Left ventricle myocardium superior (tissue), 1 donor: ENCODE data around the gene ARAP2. TPM values are rescaled to one million over a fixed set of nuclear protein-coding genes. Genes with fewer than 3 reads are reported as not detected.

ENCODE experiments used
- ATAC-seq: fragments of 200-7000 bp; cut with Tn5 transposase; one replicate; pipeline ENCODE4 v1.9.1; 2020; ENCODE audit warnings: mild to moderate bottlenecking, moderate library complexity
- DNase-seq: peaks from one replicate; pipeline ENCODE4 v3.0.0-alpha.2; 2020
- intact Hi-C: fragments of 100-400 bp; cut with micrococcal nuclease; formaldehyde crosslinking; loops from one replicate; pipeline ENCODE4 v1.11.0; 2022
- total RNA-seq: library from RNA; stranded (reverse); fragmentation: NEBNext Ultra II Directional; extraction: Animal tissue kit (Norgen Biotek cat#: 25700); gene quantifications from one replicate; pipeline ENCODE4 v1.2.1, GENCODE V29; 2021
- donor health status: DM: no; HTN: yes; CAD: no; lungs with severe emphysema.

The ARAP2 gene
- total RNA-seq, 1 donor from 2014 or later: 2.7 TPM

DNA sequence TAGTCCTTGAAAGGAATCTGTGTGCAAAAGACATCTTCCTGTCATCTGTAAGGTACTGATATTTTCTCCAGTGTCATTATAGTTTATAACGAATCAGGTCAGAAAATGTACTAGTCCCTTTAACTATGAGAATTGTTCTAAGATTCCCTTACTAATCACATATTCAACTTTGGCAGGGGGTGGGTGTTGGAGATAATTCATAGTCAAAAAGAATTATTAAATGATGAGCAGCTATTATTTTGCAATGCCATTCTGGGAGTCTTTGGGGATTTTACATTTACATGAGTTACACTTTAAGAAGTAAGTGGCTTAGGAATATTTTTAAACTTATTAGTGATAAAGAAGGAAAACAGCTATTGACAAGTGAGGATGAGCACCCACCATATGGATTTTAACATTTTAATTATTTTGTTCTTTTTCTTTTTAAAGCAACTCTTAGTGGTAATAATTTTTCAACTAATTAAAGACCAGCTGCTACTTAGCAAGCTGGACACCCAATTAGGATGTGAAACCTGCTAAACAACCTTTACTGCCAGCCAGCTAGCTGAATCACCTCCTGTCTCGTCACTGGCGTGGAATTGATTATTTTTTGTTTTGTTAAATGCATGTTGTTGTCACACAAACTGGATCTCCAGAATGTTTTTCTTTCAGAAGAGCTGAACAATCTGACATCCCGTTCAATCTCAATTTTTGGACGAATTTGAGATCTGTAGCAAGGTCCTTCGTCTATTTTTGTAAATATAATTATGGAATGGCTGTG lies 219.2 kb downstream of the ARAP2 start:
- DNase-seq (no peak), ATAC-seq (no peak)
- intact Hi-C loops: no loop called here

DNA sequence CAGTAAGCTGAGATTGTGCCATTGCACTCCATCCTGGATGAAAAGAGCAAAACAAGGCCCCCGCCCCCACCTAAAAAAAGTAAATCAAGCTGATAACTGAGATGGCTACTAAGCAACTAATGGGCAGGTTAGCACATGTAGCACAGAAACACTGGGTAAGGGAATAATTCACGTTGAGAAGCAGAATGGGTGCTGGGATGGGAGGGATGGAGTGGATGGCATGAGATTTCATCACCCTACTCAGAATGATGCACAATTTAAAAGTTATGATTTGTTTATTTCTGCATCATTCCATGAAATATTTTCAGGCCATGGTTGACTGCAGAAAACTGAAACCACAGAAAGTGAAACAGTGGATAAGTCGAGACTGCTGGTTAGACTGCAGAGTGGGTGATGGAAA lies 224.0 kb downstream of the ARAP2 start:
- intact Hi-C loops: no loop called here
- ATAC-seq: no peak
- no peak for DNase-seq

Other genes starting within 250 kb of the ARAP2 start
- 0.10 TPM for gene DTHD1, start 37.1 kb upstream of the ARAP2 start, total RNA-seq